Cardiac muscle cell (in vitro differentiated cells and primary cell): ENCODE results near the gene P2RX4. TPM values are rescaled to one million over a fixed set of nuclear protein-coding genes. Genes with fewer than 3 reads are reported as not detected.
A peak's percentile ranks its signal among the peaks of the same experiment; 100 is the strongest.
"Not testable (repeated sequence)": the region's sequence is repeated elsewhere in the genome, so short reads cannot be mapped to it uniquely, and the experiment has no call there.

ENCODE experiments used
- DNase-seq, 2 donors: peaks; one replicate each; pipeline versions ENCODE4 v3.0.0 to v3.0.0-alpha.2; 2010 to 2017; ENCODE audit warnings: low read depth in 1 of 2, low spot score in 1 of 2
- H3K27ac ChIP-seq: fragments of 200-600 bp; sonication (generic); 2 replicates; pipeline ENCODE4 v1.5.1; 2016
- H3K27me3 ChIP-seq: fragments of 200-600 bp; sonication (generic); 2 replicates; pipeline ENCODE4 v1.6.0; 2016; ENCODE audit warnings: control low read depth
- H3K36me3 ChIP-seq: fragments of 200-600 bp; sonication (generic); 2 replicates; pipeline ENCODE4 v1.5.1; 2016; ENCODE audit warnings: control low read depth
- H3K4me1 ChIP-seq: fragments of 200-600 bp; sonication (generic); 2 replicates; pipeline ENCODE4 v1.8.1; 2017; ENCODE audit warnings: low read depth, mild to moderate bottlenecking, mixed run types
- H3K4me3 ChIP-seq: fragments of 200-600 bp; sonication (generic); 2 replicates; pipeline ENCODE4 v1.5.1; 2016; ENCODE audit warnings: mild to moderate bottlenecking
- H3K9me3 ChIP-seq: fragments of 200-600 bp; sonication (generic); 2 replicates; pipeline ENCODE4 v1.5.1; 2017; ENCODE audit warnings: low read depth, mild to moderate bottlenecking, control low read depth
- CTCF ChIP-seq: IDR thresholded peaks from 2 replicates; pipeline ENCODE4 v1.5.1; 2012; ENCODE audit warnings: low read depth, mild to moderate bottlenecking, low read length
- polyA plus RNA-seq: library from polyadenylated mRNA; unstranded; fragments of >200 nt; fragmentation: Nextera tagmentation; extraction: Ambion mirVana; gene quantifications from 2 replicates; pipeline ENCODE4 v1.2.1, GENCODE V29; 2016
- total RNA-seq: library from RNA; depleted of rRNA; stranded (reverse); fragments of >200 nt; gene quantifications from 2 replicates; pipeline ENCODE4 v1.2.3, GENCODE V29; 2016

Gene P2RX4
- 33.7 and 38.2 TPM in 2 replicates for total RNA-seq
- polyA plus RNA-seq, result 19.4 and 25.8 TPM in 2 replicates

- Histone ChIP-seq H3K9me3 (no peaks in the 10 kb centered on the region), H3K27ac (peak within 1 kb of the TSS; percentile 1), H3K27me3 (no peaks in the 10 kb centered on the region), H3K4me3 (peak within 1 kb of the TSS; percentile 68), H3K4me1 (peaks cover 3% of the 10 kb centered on the region), H3K36me3 (no peaks in the 10 kb centered on the region)
- DNase-seq, result peak; percentile 74 to 85
- TF ChIP-seq CTCF, result peak; percentile 26
Observed at GRCh38 chr12:121209624-121210572, at the start of gene P2RX4. Gene P2RX4 (plus strand): TSS chr12:121210129. CDS start chr12:121210165, 36 bp downstream.

DNA sequence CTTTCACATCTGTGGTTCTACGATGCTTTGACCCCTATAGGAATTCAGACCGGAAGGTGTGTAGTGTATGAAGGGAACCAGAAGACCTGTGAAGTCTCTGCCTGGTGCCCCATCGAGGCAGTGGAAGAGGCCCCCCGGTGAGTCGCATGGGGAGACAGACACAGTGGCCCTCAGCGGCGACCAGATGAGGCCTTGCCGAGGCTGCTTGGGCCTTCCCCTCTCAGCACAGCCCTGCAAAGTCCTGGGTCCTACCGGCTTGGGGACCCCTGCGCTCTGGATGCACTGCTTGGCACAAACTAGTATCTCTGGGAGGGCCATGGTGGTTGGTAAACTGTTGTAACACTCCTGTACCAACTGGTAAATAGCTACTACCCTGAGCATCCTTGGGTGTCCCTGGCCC is 47.5 kb upstream of the P2RX4 start:
- Histone ChIP-seq H3K9me3 (no peaks in the 10 kb centered on the region), H3K4me1 (no peaks in the 10 kb centered on the region), H3K4me3 (no peak overlapping the region), H3K27ac (no peak overlapping the region), H3K36me3 (no peaks in the 10 kb centered on the region), H3K27me3 (no peaks in the 10 kb centered on the region)
- DNase-seq, result no peak
- no peak for TF ChIP-seq CTCF

DNA sequence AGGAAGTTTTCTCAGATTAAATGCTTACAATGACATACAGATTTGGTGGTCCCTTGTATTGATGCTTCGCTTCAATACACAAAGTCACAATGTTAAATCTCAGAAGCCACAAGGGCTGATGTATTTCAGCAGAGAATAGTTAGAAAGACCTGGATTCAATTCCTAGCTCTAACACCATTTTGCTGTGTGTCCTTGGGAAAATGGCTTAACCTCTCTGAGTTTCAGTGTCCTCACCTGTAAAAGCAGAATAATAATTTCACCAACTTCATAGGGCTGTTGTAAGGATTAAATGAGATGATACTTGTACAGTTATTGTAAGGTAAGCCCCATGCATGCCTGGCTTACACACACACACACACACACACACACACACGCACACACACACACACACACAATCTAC is 46.9 kb upstream of the P2RX4 start:
- no peaks in the 10 kb centered on the region for H3K9me3 ChIP-seq
- no peak for DNase-seq
- H3K36me3 ChIP-seq, result no peaks in the 10 kb centered on the region
- H3K27ac ChIP-seq, result no peak overlapping the region
- no peaks in the 10 kb centered on the region for H3K27me3 ChIP-seq
- H3K4me1 ChIP-seq, result no peaks in the 10 kb centered on the region
- no peak for TF ChIP-seq CTCF
- no peak overlapping the region for H3K4me3 ChIP-seq

DNA sequence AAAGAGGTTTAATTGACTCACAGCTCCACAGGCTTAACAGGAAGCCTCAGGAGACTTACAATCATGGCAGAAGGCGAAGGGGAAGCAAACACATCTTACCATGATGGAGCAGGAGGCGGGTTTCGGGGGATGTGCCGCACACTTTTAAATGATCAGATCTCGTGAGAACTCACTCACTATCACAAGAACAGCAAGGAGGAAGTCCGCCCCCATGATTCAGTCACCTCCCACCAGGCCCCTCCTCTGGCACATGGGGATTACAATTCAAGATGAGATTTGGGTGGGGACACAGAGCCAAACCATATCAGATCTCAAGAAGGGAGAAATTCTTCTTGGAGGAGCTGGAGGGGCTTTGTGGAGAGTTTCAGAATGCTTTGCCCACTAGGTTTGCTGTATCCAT is 45.1 kb upstream of the P2RX4 start:
- DNase-seq, H3K4me3 ChIP-seq, H3K36me3 ChIP-seq, H3K27me3 ChIP-seq, H3K9me3 ChIP-seq, H3K4me1 ChIP-seq, H3K27ac ChIP-seq: not testable (repeated sequence)

GRCh38 chr12:121165316-121165715 is 44.6 kb upstream of the P2RX4 start:
- no peaks in the 10 kb centered on the region for H3K4me1 ChIP-seq
- TF ChIP-seq CTCF, result no peak
- no peaks in the 10 kb centered on the region for H3K9me3 ChIP-seq
- H3K36me3 ChIP-seq, result no peaks in the 10 kb centered on the region
- H3K4me3 ChIP-seq, result no peak overlapping the region
- DNase-seq, result peak in 1 of 2 donors; percentile 83
- no peak overlapping the region for H3K27ac ChIP-seq
- no peaks in the 10 kb centered on the region for H3K27me3 ChIP-seq

DNA sequence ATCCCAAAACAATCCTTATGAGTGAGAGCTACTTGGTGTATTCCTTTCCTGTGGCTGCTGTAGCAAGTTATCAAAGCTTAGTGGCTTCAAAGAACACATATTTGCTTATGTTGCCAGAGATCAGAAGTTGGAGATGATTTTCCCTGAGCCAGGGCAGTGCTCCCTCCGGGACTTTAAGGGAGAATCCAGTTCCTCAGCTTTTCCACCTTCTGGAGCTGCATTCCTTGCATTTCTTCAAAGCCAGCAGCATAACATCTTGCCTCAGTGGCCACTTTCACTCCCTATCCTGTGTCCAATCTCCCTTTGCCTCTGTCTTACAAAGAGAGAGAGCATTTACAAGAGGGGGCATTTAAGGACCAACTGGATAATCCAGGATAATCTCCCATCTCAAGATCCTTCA is 43.6 kb upstream of the P2RX4 start:
- Histone ChIP-seq H3K27me3 (no peaks in the 10 kb centered on the region), H3K9me3 (no peaks in the 10 kb centered on the region), H3K4me1 (no peaks in the 10 kb centered on the region), H3K36me3 (no peaks in the 10 kb centered on the region), H3K4me3 (no peak overlapping the region), H3K27ac (no peak overlapping the region)
- peak in 1 of 2 donors; percentile 21 for DNase-seq
- TF ChIP-seq CTCF, result no peak
